ENCODE data around the gene NF2.
"Not testable (repeated sequence)": the region's sequence is repeated elsewhere in the genome, so short reads cannot be mapped to it uniquely, and the experiment has no call there.

The NF2 gene

DNA sequence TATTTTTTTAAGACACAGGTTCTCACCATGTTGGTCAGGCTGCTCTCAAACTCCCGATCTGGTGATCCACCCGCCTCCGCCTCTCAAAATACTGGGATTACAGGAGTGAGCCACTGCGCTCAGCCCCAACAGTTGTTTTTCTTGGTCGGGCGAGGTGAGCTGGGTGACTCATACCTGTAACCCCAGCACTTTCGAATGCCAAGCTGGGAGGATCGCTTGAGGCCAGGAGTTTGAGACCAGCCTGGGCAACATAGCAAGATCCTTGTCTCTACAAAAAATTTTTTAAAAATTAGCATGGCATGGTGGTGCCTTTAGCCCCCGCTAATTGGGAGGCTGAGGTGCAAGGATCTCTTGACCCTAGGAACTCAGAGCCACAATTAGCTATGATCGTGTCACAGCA lies 7.0 kb upstream of the NF2 start:
- no peak for DNase-seq (ENCODE audit: low read depth)

DNA sequence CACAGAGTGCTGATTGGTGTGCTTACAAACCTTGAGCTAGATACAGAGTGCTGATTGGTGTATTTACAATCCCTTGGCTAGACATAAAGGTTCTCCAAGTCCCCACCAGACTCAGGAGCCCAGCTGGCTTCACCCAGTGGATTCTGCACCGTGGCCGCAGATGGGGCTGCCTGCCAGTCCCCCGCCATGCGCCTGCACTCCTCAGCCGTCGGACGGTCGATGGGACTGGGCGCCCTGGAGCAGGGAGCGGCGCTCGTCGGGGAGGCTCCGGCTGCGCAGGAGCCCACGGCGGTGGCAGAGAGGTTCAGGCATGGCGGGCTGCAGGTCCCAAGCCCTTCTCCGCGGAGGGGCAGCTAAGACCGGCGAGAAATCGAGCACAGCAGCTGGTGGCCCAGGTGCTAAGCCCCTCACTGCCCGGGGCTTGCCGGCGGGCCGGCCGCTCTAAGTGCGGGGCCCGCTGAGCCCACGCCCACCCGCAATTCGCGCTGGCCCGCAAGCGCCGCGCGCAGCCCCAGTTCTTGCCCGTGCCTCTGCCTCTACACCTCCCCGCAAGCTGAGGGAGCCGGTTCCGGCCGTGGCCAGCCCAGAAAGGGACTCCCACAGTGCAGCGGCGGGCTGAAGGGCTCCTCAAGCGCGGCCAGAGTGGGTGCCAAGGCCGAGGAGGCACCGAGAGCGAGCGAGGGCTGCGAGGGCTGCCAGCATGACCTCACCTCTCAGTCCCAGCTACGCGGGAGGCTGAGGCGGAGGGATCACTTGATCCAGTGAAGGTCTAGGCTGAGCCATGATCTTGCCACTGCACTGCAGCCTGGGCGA lies 5.4 kb upstream of the NF2 start:
- DNase-seq (ENCODE audit: low read depth): not testable (repeated sequence)

DNA sequence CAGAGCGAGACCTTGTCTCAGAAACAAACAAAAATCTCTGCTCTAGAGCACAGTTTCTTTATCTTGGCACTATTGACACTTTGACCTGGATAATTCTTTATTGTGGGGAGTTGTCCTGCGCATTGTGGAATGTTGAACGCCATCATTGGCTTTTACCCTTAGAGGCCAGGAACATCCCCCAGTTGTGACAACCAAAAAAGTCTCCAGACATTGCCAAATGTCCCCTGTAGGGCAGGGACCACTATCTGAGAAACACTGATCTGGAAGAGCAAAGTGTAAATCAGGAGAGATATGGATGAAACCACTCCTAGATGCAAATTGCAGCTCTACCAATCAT lies 4.8 kb upstream of the NF2 start:
- no peak for DNase-seq (ENCODE audit: low read depth)

DNA sequence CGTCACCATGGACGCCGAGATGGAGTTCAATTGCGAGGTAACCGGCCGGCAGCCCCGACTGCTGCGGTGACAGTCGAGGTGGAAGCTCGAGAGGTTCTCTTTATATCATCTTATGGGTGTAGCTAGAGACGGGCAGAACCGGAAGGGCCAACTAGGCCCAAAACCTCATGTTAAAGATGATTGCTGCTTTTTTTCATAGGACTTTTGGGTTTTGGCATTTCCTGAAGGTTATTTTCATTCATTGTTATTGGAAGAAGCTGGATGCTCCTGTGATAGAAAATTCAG lies 585 bp downstream of the NF2 start:
- no peak for DNase-seq (ENCODE audit: low read depth)

- no peak for DNase-seq (ENCODE audit: low read depth)
These were observed 2.1 kb downstream of the NF2 start for GRCh38 chr22:29605527-29605850.

GRCh38 chr22:29606320-29606719 lies 2.9 kb downstream of the NF2 start:
- no peak for DNase-seq (ENCODE audit: low read depth)

DNA sequence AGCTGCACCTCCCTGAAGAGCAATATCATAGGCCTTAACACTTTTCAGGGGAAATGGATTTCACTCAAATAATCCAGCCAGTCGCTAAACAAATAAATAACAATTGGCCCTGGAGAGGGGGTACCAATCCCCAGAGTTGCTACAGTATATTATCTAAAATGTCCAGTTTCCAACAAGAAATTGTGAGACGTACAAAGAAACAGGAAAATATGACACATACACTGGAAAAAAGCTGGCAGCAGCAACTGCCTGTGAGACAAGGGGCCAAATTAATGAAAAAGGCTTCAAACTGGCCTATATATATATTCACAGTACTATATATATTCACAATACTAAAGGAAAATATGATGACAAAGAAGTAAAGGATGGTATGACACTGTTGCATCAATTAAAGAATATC lies 4.0 kb downstream of the NF2 start:
- DNase-seq (ENCODE audit: low read depth): no peak

- no peak for DNase-seq (ENCODE audit: low read depth)
These were observed 5.7 kb downstream of the NF2 start for GRCh38 chr22:29609139-29609538.

DNA sequence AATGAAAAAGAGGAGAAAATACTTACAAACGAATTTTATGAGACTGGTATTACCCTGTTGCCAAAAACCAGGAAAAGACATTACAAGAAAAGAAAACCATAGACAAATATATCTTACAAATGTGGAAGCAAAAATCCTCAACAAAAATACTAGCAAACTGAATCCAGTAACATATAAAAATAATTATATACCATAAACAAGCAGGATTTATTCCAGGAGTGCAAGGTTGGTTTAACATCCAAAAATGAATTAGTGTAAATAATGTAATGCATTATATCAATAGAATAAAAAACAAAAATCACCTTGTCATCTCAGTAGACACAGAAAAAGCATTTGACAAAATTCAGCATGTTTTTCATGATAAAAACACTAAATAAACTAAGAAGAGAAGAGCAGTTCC lies 7.3 kb downstream of the NF2 start:
- no peak for DNase-seq (ENCODE audit: low read depth)

GRCh38 chr22:29615705-29616327 lies 12.4 kb downstream of the NF2 start:
- no peak for DNase-seq (ENCODE audit: low read depth)

DNA sequence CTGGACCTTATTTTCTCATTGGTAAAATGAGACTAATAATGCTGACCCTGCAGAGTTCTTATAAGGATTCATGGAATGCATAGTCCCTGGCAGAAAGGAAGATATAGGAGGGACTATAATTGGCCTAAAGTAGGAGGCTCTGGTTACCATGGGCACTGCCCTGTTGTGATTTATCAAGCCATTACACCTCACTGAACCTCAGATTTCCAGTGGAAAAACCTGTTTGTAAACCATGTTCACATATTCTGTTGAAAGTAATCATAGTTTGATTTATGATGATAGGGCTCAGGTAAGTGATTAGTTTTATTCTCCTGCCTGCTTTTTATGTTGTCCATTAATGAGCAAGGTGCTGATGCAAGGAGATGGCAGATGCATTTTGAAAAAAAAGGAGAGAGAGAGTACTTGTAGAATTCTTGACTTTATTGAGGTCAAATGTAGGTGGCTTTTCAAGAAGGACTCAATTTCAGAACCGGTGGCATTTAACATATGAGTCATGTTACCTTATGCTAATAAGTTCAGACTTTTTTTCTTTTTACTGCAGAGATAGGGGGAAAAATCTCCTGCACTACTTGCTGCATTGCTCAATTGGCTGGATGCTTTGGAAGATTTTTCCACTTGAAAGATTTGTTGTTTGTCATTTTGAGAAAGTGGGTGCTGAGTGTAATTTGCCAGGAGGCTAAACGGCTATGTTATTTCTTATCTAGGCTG lies 14.6 kb downstream of the NF2 start:
- DNase-seq (ENCODE audit: low read depth): no peak

DNA sequence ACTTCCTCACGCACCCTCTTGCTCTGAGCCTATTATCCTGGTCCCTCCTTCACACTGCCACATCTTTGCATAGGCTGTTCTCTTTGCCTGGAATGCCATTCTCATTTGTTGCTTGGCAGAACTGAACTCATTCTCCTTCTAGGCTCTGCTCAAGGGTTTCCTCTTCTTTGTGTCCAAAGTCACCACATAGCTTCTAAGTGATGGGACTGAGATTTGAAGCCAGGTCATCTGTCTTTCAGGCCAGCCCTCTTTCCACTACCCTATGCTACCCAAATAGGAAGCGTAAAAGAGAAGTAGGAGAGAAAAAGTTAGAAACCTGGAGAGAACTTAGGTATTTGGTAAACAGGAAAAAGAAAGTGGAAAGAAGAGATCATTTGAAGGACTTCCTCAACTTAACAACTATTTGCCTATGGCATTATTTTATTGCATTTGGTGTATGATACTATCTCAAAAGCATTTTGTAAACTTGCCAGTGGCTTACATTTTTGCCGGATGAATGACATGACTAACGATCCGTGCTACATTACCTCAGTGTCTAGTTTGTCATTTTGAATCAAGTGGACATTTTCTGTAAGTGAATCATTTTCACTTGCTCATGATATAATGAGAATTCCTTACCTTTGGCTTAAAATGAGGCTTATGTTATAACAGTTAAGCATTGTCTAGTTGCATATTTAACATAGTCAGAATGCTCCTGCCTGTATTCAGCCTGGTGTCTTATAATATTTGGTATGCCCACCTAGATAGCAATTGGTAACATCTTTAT lies 18.5 kb downstream of the NF2 start:
- no peak for DNase-seq (ENCODE audit: low read depth)

DNA sequence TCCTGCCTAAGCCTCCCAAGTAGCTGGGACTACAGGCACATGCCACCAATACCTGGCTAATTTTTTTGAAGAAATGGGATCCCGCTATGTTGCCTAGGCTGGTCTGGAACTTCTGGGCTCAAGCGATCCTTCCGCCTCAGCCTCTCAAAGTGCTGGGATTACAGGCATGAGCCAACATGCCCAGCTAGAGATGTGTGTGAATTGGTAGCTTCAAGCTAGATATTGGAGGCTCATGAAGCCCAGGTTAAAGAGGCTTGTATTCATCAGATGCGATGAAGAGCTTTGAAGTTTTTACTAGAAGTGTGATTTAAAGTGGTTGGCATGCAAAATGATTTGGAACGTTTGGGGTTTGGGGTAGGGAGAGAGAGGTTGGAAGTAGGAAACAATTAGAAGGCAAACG lies 19.6 kb downstream of the NF2 start:
- no peak for DNase-seq (ENCODE audit: low read depth)

- DNase-seq (ENCODE audit: low read depth): no peak
These were observed 20.2 kb downstream of the NF2 start for GRCh38 chr22:29623553-29624169.

GRCh38 chr22:29625090-29625825 lies 21.8 kb downstream of the NF2 start:
- peak; percentile 11 for DNase-seq (ENCODE audit: low read depth)

DNA sequence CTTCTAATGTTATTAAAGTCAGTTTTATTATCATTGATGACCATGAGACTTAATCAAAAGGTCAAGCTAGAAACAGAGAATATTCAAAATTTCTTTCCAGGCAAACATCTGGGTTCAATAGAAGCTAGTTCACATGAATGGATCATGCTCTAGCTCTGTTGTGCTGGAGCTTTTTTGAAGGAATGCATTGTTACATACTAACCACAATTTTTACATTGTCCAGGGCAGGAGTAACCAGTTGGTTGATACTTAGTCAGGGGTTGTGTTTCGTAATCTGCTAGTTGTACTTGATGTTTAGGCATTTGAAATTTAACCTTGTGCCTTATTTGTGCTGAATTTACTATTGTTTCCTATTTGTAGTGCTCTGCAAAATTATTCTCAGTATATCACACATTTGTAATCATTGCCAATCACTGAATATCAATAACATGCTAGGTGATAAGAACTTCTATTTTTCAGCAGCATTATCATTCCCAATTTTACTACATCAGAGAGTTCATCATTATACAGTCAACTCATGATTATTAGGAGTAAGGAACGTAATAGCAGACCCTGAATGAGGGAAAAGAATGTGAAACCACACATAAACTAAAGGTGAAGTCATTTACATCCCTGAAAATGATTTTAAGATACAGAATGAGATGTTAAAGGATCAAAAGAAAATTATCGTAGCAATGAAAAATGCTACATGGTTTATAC lies 23.2 kb downstream of the NF2 start:
- DNase-seq (ENCODE audit: low read depth): no peak

GRCh38 chr22:29627196-29627535 lies 23.7 kb downstream of the NF2 start:
- no peak for DNase-seq (ENCODE audit: low read depth)

- DNase-seq (ENCODE audit: low read depth): no peak
These were observed 25.8 kb downstream of the NF2 start for GRCh38 chr22:29628996-29629902.

DNA sequence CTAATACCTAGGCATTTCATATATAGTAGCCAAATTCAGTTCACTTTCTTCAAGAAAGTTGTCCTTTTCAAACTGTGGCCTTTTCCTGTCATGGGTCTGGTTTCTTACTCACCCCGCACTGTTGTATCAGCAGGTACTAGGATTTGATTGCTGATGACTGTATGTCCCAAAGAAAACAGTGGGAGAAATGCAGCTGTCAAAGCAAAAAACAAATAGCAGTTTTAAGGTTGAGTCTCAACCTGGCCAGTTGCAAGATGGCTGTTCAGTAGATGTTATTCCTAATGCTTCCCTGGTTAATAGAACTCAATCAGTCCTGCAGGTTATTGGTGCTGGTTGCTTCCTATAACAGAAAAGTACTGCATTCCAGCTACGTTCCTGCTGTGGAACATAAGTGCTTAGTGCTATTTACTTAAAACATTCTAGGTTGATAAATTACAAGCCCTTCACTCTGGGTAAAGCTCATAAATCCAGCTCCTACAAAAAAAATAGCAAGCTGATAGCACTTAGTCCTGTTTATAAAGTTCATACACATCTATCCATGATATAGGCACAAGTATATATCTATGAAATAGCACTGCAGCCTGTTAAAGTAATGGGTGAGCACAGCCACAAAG lies 26.6 kb downstream of the NF2 start:
- DNase-seq (ENCODE audit: low read depth): no peak

DNA sequence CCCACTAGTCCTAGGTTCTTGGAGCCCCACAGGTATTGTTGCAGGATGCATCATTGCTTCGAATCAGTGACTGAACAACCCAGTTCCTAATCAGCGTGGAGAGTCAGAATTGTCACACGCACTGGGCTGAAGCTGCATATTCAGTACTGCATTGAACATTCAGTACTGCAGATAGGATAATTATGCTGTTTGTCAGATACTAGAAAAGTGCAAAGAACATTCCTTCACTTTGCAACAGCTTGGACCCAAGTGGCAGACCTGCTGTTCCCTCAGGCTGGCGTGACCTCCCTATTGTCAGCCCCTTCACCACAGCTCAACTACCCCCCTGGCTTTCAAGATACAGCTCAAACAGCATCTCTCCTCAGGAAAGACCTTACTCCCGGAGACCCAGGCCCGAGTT lies 27.6 kb downstream of the NF2 start:
- no peak for DNase-seq (ENCODE audit: low read depth)
